Esophagus mucosa (tissue), 1 donor: ENCODE measurements around the gene CELSR1. TPM values are rescaled to one million over a fixed set of nuclear protein-coding genes. Genes with fewer than 3 reads are reported as not detected.
"Not testable (repeated sequence)": the region's sequence is repeated elsewhere in the genome, so short reads cannot be mapped to it uniquely, and the experiment has no call there.

Experiments
- ATAC-seq: fragments of 200-7000 bp; cut with Tn5 transposase; one replicate; pipeline ENCODE4 v1.9.1; 2020
- total RNA-seq: library from RNA; stranded (reverse); gene quantifications from one replicate; pipeline ENCODE4 v1.2.4, GENCODE V29; 2023
- donor health status: DM: yes; HTN: yes; CAD: no.

Gene CELSR1
- total RNA-seq, 1 donor from 2014 or later = 36.0 TPM

DNA sequence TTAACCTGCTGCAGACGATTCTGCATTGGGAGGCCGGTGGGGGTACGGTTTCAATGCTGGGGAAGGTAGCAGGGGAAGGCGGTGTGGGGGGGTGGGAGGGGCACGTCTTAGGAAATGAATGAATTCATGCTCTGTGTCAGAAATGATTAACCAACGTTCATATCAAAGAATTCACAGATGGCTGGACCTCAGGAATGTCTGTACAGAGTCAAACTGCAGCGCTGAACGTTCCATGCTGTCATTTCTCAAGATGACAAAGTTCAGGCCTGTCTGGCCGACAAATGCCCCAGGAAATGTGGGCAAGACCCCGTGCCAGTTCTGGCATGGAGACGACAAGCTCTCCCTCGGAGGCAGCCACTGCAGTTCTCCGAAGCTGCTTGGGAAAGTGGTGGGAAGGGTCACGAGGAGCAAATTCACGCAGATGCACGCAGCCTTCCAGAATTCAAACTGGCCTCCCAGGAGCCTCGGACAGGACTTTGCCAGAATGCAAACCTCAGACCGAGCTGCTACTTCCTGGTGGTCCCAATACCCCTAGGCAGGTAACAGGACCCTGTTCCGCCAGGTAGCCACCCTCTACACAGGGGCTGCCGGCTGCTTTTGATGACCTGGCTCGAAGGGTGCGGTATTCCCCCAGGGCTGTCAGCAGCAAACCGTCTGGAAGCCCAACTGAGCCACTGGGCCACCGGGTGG is 120.4 kb downstream of the CELSR1 start:
- ATAC-seq = no peak

DNA sequence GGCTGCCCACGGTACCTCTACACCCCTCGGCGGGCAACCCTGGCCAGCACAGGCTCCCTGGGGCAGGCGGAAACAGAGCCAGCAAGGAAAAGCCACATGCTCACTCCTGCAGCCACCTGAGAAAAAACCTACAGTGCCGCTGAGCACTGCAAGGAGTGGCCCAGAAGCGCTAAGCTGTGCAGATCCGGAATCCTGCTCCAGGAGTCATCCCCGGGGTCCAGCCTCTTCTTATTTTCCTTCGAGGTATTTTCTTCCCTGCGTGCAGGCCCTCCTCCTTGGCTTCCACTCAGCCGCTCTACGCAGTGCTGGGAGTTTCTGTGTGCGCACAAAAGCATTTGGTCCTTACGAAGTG is 120.9 kb downstream of the CELSR1 start:
- no peak for ATAC-seq

DNA sequence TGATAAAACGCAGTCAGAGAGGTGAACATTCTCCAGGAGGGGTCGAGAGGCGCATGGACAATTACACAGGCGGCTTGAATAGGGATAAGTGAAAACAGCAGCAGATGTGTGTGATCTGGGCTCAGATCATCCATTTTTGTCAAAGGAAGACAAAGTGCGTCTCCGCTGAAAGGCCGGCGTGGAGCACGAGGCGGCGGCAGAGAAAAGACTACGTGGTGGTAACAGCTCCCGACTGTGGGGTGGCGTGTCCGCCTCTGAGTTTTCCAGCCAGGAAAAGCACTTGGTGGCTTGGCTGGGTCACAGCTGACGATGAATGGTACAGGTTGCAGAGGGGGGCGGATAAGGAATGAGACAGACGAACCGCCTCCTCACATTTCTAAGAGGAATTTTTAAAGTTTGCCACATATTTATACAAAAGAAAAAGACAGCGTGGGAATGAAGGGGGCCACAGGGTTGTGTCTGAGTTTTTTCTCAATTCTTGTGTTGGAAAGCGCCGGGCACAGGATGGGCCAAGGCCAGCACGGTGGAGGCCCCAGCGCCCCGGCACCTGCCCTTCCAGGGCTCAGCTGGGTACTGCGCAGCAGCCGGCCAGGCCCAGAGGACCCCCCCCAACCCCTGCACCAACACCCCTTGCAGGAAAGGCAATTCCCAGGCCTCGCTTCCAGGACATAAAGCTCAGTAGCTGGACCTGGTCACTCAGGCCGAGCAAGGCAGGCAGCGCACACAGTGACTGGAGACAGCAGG is 121.5 kb downstream of the CELSR1 start:
- no peak for ATAC-seq

DNA sequence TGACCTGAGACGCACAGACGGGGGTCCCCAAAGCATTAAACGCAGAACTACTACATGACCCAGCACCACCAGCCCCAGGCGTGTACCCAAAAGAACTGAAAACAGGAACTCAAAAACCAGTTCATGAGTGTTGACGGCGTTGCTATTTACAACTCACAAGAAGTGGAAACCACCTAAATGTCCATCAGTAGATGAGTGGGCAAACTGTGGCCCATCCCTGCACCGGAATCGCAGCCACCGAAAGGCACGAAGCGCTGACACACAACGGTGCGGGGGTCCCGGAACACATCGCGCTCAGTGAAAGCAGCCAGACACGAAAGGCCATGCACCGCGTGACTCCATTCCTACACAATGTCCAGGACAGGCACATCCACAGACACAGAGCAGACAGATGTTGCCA is 122.7 kb downstream of the CELSR1 start:
- ATAC-seq = no peak

DNA sequence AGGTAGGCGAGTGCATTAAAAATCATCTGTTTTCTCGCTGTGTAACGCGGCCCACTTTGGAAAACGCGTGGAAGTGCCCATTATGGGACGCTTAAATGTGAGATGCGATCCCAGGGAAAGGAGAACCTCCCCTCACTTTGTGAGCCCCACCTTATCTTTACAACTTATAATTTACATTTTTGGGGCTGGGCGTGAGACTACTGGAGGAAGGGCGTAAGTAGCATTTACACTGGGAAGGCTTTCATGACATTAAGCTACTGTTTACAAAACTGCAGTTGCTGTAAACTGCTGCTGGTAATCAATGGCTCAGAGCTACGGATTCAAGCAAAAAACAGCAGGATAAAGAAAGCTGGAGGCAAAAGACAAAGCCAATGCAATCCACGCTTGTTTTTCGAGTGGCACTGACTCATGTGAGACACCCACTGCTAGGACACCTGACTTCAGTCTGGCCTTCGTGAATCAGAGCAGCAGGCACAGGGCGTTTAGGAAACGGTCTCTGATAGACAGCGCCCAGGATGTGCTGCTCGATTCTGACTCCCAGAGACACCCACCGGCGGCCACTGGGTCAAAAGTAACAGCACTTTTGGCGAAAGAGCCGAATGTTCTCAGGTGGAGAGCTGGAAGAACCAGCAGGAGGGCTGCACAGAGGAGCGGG is 123.6 kb downstream of the CELSR1 start:
- no peak for ATAC-seq

DNA sequence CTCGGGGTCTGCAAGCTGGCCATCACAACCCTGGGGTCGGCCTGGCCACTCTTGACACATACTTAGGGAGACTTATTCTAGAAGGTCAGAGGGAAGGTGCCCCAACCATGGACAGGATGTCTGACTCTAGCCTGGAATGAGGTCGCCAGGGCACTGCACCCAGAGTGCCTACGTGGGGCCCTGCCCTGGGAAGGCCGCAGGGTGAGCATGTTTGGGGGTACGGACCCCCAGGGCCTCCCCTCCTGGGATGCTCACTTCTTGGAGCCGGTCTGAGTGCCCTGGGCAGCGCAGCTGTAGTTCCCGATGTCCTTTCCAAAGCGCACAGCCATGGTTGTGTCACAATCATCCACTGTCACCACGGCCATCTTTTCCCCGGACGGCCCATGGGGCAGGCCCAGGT is 126.1 kb downstream of the CELSR1 start:
- ATAC-seq = no peak

DNA sequence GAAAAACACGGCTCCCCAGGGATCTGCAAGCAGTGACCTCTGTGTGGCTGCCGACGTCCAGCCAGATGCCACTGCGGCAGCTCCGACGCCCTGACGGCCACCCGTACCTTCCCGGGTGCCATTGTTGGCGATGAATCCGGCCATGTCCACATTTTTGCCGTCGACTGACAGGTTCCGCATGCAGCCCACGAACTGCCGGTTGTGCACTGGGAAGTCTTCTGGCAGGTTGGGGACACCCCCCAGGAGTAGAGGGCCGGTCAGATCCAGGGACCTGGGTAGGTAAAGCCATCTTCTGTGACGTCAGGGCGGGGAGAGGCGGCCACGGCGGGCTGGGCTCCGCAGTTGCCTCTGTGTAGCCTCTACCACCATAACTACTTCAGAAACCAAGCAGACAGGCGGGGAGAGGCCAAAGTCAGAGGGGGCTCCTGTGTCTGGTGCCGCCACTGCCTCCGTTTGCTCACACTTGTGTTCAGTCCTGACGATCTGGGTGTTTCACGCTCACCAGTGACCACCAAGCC is 127.1 kb downstream of the CELSR1 start:
- no peak for ATAC-seq

DNA sequence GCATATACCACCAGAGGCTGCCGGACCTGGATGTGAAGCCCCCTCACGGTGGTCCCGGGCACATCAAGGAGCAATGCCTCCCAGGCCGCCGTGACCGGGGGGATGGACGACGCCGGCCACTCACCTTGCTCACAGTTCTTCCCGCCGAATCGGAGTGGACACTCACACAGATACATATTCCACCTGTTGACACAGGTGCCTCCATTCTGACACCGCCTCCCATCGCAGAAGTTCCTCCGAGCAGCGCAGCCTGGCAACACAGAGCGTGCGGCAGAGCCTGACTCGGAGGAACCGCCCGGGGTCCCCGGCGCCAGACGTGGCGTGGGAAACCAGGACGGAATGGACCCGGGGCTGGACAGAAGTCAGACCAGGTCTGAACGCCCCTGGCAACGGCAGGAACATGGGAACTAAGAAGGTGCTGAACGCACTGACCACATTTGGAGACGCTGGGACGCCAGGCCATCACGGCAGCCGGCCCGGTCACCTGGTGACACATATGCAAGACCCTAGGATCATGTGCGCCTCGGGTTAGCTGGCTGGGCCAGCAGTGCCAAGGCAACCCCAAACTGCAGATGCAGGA is 127.7 kb downstream of the CELSR1 start:
- ATAC-seq = no peak

DNA sequence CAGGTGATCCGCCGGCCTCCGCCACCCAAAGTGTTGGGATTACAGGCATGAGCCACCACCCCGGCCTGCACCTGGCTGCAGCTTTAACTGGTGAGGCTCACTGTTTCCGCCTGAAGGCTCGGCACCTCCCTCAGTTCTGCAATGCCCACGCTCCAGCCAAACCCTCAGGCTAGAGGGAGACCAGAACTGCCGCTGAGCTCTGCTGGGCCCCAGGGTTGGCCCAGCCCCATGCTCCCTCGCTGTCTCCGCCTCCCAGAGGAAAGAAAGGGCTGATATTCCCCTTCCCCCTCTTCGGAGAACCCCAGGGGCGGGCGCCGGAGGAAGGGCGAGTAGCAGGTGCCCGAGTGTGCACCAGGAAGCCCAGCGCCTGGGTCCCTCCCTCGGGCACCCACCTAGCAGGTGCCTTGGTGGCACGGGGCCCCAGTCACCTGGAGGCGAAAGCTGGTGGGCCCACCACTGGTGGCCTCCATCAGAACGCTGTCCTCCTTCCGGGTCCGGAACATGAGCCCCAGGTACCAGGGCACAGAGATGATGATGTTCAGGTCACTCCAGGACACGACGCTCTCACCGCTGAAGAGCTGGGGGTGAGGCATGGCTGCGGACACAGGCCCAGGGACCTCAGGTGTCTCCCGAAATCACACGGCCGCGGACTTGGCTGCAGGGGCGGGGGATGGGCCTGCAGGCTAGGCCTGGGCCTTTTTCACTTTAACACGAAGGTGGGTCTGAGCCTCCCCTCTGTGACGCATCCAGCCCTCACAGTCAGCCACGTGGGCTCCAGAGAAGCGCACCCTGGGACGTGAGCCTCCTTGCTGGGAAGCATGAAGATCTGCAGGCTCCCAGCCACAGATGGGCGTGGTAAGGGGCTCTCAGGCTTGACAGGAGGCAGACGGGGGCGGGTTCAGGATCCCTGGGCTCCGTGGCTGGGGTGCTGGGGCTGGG is 128.6 kb downstream of the CELSR1 start:
- peak; percentile 5 for ATAC-seq

DNA sequence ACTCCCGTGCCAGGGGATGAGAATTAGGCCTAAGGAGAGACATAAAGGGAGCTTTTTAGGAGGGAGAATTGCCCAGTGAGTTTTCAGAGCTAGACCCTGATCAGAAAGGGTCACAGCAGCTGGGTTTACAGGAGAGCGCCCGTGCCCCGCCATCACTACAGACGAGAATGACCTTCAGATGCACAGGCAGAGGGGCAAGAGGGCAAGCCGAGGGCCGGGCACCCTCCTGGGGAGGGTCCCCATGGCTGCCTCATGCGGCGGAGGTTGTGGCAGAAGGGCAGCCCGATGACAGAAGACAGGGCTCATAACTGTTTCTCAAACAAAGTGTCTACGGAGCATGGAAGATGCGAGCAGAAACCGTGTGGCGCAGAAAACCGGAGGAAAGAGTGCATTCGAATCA is 129.7 kb downstream of the CELSR1 start:
- ATAC-seq = no peak

DNA sequence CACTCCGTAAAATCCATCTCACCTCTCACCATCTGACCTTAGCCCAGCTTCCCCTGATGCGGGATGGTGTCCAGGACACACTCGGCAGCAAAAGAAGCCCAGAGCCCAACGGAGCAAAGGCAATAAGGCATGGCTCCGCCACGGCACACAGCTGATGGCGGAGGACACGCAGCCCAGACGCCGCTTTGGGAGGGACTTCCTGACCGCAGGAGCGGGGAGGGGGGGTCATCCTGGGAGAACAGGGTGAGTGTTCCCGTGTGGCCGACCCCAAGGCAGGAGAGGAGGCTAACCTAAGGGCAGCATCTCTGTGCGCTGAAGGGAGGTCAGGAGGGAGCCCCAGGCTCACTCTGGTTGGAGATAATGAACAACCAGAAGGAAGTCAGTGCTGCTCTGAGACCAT is 130.6 kb downstream of the CELSR1 start:
- no peak for ATAC-seq

DNA sequence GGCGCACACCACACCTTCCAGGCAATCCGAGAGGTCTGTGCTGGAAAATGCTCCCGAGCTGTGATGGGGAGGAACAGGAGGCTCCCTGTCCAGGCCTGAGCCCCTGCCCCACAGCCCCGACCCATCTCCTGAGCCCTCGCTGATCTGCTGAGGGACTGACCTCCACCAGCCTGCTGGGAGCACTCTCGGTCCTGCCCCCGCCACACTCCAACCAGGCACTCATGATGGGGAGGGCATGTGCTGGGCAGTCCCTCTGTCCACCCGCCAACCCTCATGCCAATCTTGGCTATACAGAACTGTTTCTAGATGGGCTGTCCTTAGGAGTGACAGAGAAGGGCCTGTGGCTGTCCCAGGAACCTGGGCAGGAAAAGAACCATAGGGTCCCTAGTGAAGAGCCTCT is 131.1 kb downstream of the CELSR1 start:
- no peak for ATAC-seq

DNA sequence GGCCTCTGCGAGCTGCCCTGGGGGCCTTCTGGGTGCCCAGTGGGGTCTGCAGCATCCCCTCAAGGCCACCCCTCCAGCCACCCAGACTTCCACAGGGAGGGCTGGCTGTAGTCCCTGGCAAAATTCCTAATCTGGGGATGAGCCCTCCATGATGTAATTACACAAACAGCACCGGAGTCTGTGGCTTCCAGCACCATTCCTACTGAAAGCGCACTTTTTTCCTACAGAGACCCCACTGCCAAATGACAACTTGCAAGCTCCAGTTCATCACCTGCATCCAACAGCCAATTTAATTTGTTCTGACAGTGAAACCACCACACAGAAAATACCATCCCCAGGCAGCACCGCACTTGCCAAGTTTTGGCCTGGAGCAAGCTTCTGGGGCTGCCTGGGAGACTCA is 131.5 kb downstream of the CELSR1 start:
- ATAC-seq = no peak

DNA sequence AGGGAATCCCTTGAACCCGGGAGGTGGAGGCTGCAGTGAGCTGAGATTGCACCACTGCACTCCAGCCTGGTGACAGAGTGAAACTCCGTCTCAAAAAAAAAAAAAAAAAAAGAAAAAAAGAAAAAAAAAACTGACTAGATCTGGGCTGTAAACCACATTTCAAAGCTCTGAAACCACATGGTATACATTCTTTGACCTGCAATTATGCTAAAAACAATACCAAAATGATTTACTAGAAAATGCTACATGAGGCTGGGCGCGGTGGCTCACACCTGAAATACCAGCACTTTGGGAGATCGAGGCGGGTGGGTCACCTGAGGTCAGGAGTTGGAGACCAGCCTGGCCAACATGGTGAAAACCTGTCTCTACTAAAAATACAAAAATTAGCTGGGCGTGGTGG is 133.5 kb downstream of the CELSR1 start:
- ATAC-seq = not testable (repeated sequence)

DNA sequence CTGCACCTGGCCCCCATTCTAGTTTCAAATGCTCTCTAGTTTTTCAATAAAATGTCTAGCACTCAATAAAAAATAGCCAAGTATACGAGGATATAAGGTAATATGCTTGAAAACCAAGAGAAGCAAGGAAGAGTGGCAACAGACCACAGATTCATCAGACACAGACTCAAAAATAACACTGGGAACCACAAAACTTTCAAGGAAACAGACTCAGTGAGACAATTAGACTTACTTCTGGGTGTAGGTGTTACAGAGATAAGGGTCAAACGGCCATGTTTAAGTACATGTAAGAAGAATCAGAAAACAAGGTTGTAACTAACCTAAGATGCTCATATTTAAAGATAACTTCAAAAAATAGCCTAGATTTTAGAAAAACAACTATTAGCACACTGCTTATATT is 134.9 kb downstream of the CELSR1 start:
- no peak for ATAC-seq

DNA sequence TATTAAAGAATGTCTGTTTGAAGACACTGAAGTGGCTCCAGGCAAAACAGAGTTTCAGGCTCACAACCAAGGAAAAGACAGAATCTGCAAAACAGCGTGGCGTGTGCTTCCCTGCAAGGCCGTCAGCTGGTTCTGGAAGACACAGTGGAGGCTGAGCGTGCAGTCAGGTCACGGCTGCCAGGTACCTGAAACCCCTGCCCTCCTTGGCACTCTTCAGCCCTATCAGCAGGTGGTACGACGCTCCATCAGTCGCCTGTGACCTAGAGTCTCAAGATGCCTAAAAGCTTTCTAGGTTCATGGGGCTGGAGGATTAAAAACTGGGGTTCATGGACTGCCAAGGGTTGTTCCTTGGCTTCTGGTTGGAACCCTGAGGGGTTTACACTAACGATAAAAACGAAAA is 136.1 kb downstream of the CELSR1 start:
- no peak for ATAC-seq

DNA sequence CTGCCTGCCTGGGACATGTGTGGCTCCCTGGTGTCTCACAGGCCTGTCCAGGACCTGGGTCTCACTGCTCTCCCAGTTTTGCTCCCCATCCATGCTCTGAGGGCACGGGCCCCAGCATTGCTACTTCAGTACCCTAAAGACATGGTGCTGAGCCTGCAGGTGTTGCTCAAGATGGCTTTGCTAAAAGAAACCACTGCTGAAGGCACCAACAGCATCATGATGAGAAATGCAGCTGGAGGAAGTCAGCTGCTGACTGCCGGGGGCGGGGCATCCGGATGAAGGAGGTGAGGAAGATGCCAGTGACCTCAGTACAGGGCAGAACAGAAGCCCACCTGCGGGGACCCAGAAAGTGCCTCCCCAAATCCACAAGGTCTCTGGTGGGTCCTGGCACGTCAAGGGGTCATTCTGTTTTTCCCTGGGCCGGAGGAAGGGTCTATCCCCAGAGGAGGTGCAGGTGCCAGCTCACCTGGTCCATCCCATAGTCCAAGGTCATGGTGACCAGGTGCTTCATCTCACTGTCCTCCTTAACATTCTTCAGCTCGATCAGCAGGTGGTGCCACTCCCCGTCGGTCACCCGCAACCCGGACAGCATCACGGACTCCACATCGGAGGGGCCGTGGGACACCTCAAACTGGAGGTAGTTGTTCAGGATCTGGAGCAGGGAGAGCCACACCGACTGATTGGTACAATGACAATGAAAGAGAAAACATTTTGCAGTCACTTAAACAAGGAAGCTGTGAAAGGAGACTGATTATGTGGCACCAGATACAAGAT is 138.0 kb downstream of the CELSR1 start:
- ATAC-seq = no peak

DNA sequence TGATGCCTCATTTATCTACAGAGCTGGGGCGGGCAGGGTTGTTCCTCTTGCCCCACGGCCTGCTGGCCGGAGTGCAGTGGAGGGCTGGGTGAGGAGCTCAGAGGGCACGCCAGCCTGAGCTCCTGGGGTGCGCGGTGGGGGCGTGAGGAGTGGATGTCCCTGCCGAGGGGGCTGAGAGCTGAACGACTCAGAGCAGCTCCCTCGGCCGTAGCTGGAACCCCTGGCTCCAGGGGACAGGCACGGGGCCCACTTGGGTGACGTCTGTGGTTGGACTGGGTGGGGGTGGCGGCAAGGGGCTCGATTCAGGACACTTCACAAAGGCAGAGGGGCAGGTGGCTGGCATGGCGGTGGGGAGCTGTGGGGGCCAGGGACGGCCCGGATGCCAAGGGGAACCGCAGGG is 139.5 kb downstream of the CELSR1 start:
- no peak for ATAC-seq

DNA sequence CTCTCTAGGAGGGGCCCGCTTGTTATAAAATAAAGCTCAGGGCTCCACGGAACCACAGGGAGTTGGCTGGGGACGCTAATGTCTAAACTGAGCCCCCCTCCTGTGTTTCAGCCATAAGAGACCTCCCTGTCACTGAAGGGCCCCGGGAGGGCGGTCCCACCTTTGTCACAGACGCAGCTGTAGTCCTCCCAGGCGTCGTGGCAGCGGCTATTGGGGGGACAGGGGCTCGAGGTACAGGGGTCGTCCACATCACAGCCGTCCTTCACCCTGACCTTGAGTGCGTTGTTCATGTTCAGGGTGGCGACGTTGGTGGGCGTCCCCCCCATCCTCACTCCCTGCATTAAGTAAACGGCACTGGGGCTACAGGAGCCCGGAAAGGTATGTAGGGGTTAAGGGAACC is 139.9 kb downstream of the CELSR1 start:
- ATAC-seq = no peak

DNA sequence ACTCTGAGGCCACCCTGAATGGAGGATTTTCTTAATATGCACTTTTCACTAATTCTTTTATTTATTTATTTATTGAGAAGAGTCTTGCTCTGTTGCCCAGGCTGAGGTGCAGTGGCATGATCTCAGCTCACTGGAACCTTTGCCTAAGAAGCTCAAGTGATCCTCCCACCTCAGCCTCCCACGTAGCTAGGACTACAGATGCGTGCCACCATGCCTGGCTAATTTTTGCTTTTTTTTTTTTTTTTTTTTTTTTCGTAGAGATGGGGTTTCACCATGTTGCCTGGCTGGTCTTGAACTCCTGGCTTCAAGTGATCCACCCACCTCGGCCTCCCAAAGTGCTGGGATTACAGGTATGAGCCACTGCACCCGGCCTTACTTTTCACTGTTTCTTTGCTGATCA is 140.4 kb downstream of the CELSR1 start:
- not testable (repeated sequence) for ATAC-seq

DNA sequence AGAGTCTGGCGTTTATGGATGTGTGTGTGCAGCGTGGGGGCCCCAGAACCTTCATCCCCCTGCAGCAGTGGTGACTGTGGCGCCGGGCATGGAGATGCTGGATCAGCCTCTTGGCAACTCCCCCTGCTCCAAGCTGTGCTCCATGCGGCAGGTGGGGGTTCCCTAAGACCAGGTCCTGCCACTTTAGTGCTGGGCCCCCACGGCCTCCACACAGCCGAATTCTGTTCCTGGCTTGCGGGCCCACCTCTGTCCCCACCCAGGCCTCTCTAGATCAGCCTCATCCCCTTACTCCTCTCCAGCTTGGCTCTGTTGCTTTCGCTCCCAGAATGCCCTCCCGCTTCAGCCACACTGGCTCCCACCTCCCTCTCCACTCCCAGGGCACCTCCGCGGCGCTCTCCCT is 142.3 kb downstream of the CELSR1 start:
- ATAC-seq = no peak
